A673 (cell line): ENCODE data around the gene ADGRL3. TPM values are rescaled to one million over a fixed set of nuclear protein-coding genes. Genes with fewer than 3 reads are reported as not detected.

Experiments
- BruUV-seq: library from RNA; stranded (reverse); fragments of 400-500 nt; replicated peaks from 2 replicates; lab custom pipeline; 2021; lab: Mats Ljungman, UMichigan
- CTCF ChIA-PET: fragments of 300-600 bp; sonication (Branson Sonifier 250); formaldehyde crosslinking; loops from one replicate; lab custom pipeline; 2022; ENCODE audit warnings: antibody characterized with exemption; lab: Charles Lee
- POLR2A ChIA-PET: fragments of 300-600 bp; sonication (Branson Sonifier 250); formaldehyde crosslinking; loops from one replicate; lab custom pipeline; 2022; ENCODE audit warnings: antibody characterized with exemption; ENCODE audit not compliant: low non-redundant PET; lab: Charles Lee
- DNase-seq: peaks from one replicate; pipeline ENCODE4 v3.0.0-alpha.2; 2015; ENCODE audit warnings: low spot score
- H3K27ac ChIP-seq: fragments of 200-600 bp; sonication (generic); 2 replicates; pipeline ENCODE4 v1.5.1; 2016; ENCODE audit warnings: mixed run types, low read depth, mild to moderate bottlenecking, mixed read lengths, antibody characterized with exemption, low read length; ENCODE audit not compliant: poor library complexity, severe bottlenecking
- H3K27me3 ChIP-seq: fragments of 200-600 bp; sonication (generic); replicated peaks from 2 replicates; pipeline ENCODE4 v1.6.1; 2017; ENCODE audit warnings: mixed run types, low read depth, mild to moderate bottlenecking, mixed read lengths, antibody characterized with exemption, low read length; ENCODE audit not compliant: insufficient read depth, poor library complexity
- H3K36me3 ChIP-seq: fragments of 200-600 bp; sonication (generic); 2 replicates; pipeline ENCODE4 v1.6.1; 2016; ENCODE audit warnings: mixed run types, mild to moderate bottlenecking, mixed read lengths, antibody characterized with exemption, low read length; ENCODE audit not compliant: insufficient read depth, poor library complexity, severe bottlenecking
- H3K4me1 ChIP-seq: fragments of 200-600 bp; sonication (generic); 2 replicates; pipeline ENCODE4 v1.6.1; 2017; ENCODE audit warnings: mixed run types, mild to moderate bottlenecking, mixed read lengths, antibody characterized with exemption, low read length; ENCODE audit not compliant: insufficient read depth, poor library complexity, severe bottlenecking
- H3K4me3 ChIP-seq: fragments of 200-600 bp; sonication (generic); 2 replicates; pipeline ENCODE4 v1.5.1; 2016; ENCODE audit warnings: low read depth, mixed run types, mild to moderate bottlenecking, mixed read lengths, low read length; ENCODE audit not compliant: poor library complexity, severe bottlenecking
- H3K9me3 ChIP-seq: fragments of 200-600 bp; sonication (generic); 2 replicates; pipeline ENCODE4 v1.6.1; 2016; ENCODE audit warnings: mixed run types, low read depth, mild to moderate bottlenecking, mixed read lengths, antibody characterized with exemption, low read length; ENCODE audit not compliant: poor library complexity, severe bottlenecking
- CTCF ChIP-seq: fragments of 300-800, 200-600 bp; sonication (generic); conservative IDR thresholded peaks from 2 replicates; pipeline ENCODE4 v1.5.1; 2017; ENCODE audit warnings: low read depth, mild to moderate bottlenecking, antibody characterized with exemption, low read length, moderate library complexity, mixed read lengths
- EZH2 ChIP-seq: fragments of 200-600 bp; sonication (generic); IDR thresholded peaks from 2 replicates; pipeline ENCODE4 v1.6.1; 2017; ENCODE audit warnings: borderline replicate concordance, low read depth, mild to moderate bottlenecking, mixed read lengths, antibody characterized with exemption, low read length; ENCODE audit not compliant: poor library complexity, severe bottlenecking
- intact Hi-C: fragments of 100-400 bp; cut with micrococcal nuclease; formaldehyde crosslinking; loops from one replicate; pipeline ENCODE4 v1.10.0; 2022; ENCODE audit not compliant: unreplicated experiment
- total RNA-seq: library from RNA; stranded (reverse); gene quantifications from 2 replicates; pipeline ENCODE4 v1.2.3, GENCODE V29; 2021

Gene ADGRL3
- total RNA-seq, 1 experiment from 2014 or later, result not detected

GRCh38 chr4:61301271-61301670 lies 101.1 kb downstream of the ADGRL3 start:
- Histone ChIP-seq H3K27ac (no peak overlapping the region), H3K36me3 (no peaks in the 10 kb centered on the region), H3K27me3 (no peaks in the 10 kb centered on the region), H3K4me3 (no peak overlapping the region), H3K9me3 (no peaks in the 10 kb centered on the region), H3K4me1 (no peaks in the 10 kb centered on the region)
- no peak for TF ChIP-seq CTCF
- no peak for TF ChIP-seq EZH2
- no TSS peak for BruUV-seq
- ChIA-PET POLR2A (no interaction called here), CTCF (no interaction called here)
- intact Hi-C loops, result no loop called here
- DNase-seq, result no peak

- Histone ChIP-seq H3K4me3 (no peak overlapping the region), H3K27ac (no peak overlapping the region), H3K9me3 (no peaks in the 10 kb centered on the region), H3K4me1 (no peaks in the 10 kb centered on the region), H3K27me3 (no peaks in the 10 kb centered on the region), H3K36me3 (no peaks in the 10 kb centered on the region)
- POLR2A ChIA-PET, result no interaction called here
- intact Hi-C loops, result no loop called here
- TF ChIP-seq EZH2 (no peak), CTCF (no peak)
- no TSS peak for BruUV-seq
- CTCF ChIA-PET, result no interaction called here
- DNase-seq, result no peak
Measured at GRCh38 chr4:61308033-61308432, 107.9 kb downstream of the ADGRL3 start.

GRCh38 chr4:61309616-61310015 lies 109.5 kb downstream of the ADGRL3 start:
- Histone ChIP-seq H3K27ac (no peak overlapping the region), H3K9me3 (no peaks in the 10 kb centered on the region), H3K4me1 (no peaks in the 10 kb centered on the region), H3K36me3 (no peaks in the 10 kb centered on the region), H3K27me3 (no peaks in the 10 kb centered on the region), H3K4me3 (no peak overlapping the region)
- TF ChIP-seq EZH2 (no peak), CTCF (no peak)
- BruUV-seq, result no TSS peak
- ChIA-PET CTCF (no interaction called here), POLR2A (no interaction called here)
- no peak for DNase-seq
- intact Hi-C loops, result no loop called here
